ENCODE results near the gene MBL2.

MBL2 gene

GRCh38 chr10:52740155-52740549 is 32.4 kb downstream of the MBL2 start:
- TF ChIP-seq, protein P1, sequence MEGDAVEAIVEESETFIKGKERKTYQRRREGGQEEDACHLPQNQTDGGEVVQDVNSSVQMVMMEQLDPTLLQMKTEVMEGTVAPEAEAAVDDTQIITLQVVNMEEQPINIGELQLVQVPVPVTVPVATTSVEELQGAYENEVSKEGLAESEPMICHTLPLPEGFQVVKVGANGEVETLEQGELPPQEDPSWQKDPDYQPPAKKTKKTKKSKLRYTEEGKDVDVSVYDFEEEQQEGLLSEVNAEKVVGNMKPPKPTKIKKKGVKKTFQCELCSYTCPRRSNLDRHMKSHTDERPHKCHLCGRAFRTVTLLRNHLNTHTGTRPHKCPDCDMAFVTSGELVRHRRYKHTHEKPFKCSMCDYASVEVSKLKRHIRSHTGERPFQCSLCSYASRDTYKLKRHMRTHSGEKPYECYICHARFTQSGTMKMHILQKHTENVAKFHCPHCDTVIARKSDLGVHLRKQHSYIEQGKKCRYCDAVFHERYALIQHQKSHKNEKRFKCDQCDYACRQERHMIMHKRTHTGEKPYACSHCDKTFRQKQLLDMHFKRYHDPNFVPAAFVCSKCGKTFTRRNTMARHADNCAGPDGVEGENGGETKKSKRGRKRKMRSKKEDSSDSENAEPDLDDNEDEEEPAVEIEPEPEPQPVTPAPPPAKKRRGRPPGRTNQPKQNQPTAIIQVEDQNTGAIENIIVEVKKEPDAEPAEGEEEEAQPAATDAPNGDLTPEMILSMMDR (IDR thresholded peaks at IDR 0.05), result no peak

GRCh38 chr10:52739380-52740154 is 33.0 kb downstream of the MBL2 start:
- TF ChIP-seq, protein P1 (IDR thresholded peaks at IDR 0.05), result no peak

GRCh38 chr10:52738951-52739350 is 33.6 kb downstream of the MBL2 start:
- TF ChIP-seq, protein P1 (IDR thresholded peaks at IDR 0.05), result no peak

DNA sequence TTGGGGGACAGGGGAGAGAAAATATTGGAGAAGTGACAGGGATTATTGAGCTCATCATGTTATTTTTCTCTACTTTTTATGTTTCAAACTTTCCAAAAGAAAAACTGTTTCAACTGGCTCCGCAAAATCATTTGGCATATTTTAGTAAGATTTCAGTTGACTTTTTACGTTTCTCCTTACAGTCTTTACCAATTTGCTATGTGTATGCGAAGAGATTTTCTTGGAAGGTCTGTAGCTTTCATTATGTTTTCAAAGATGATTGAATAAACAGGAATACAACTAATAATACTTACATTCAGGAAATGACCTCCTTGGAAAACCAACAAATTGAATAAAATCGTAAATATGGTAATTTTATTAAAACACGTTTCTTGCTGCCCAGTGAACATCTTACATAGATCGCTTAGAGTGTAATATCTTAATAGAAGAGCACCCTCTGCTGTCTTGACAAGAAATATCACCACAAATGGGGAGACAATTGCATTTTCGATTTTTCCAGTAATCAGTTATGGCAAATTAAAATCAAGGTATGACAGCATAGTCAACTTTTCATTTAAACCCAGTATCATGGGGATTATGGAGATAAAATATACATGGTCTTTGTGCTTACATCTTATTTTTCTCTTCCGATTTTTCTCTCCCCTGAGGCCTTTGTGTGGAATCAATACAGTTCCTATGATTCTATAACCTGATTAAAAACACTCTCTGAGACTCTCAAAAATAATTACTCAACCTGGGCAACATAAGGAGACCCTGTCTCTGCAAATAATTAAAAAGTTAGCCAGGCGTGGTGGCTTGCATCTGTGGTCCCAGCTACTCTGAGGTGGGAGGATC is 43.1 kb downstream of the MBL2 start:
- TF ChIP-seq, protein P1 (IDR thresholded peaks at IDR 0.05), result peak; percentile 69

DNA sequence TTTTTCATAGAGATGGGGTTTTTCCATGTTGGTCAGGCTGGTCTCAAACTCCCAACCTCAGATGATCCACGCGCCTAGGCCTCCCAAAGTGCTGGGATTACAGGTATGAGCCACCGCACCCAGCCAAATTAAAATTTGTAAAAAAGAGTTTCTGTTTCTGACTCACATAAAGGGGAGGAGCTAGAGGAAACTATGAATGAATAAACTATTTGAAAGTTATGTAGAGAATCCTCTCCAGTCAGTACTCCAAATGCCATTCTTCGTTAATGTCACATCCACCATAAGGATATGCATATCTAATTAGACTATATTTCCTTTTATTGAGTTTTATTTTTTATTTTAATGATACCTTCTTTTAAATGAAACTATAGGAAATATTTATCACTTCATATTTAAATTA is 52.6 kb downstream of the MBL2 start:
- TF ChIP-seq, protein P1 (IDR thresholded peaks at IDR 0.05), result no peak

Measured in LNCAP (cell line).